ENCODE results near the gene SV2C. TPM values are rescaled to one million over a fixed set of nuclear protein-coding genes. Genes with fewer than 3 reads are reported as not detected.
A peak's percentile ranks its signal among the peaks of the same experiment; 100 is the strongest.

Gene SV2C
- total and polyA plus RNA-seq, 2 donors (not counting 1 experiment from before 2014, with no cell fraction given): not detected

DNA sequence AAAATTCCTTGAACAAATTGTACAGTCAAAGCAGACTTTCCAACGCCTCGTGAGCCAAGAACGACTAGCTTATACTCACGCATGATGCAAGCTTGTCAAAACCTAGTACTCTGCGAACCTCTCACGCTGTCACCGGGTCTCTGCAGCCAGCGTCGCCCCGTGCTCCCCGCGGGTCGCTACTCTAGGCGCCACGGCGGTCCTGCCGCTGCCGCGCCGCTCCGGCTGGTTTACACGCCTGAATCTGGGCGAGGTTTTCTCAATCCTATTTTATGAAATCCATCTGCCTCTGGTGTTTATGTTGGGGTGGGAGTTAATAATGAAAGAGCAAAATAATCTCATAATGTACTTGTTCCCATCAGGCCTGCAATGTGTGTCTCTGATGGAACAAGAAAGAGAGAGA lies 90.9 kb downstream of the SV2C start:
- Histone ChIP-seq H3K4me1 (ENCODE audit: control insufficient read depth in 2 of 2, insufficient read depth in 2 of 2, low read length in 2 of 2) (peaks cover 14 to 18% of the 10 kb centered on the region in 2 donors), H3K27ac (ENCODE audit: low read length in 2 of 2) (no peak overlapping the region), H3K9ac (ENCODE audit: low read length) (no peak overlapping the region), H3K27me3 (replicated peaks in 1 of 4; ENCODE audit: control extremely low read depth in 1 of 4, control insufficient read depth in 3 of 4, insufficient read depth in 4 of 4, low read length in 3 of 4) (no peaks in the 10 kb centered on the region), H2AFZ (ENCODE audit: insufficient read depth, low read depth, low read length, poor library complexity, severe bottlenecking) (no peak overlapping the region), H3K79me2 (ENCODE audit: control insufficient read depth, insufficient read depth, low read length) (no peaks in the 10 kb centered on the region), H4K20me1 (ENCODE audit: control insufficient read depth, insufficient read depth, low read length, poor library complexity, severe bottlenecking) (no peaks in the 10 kb centered on the region), H3K4me2 (replicated peaks; ENCODE audit: low read depth, low read length, poor library complexity, severe bottlenecking) (no peak overlapping the region), H3K36me3 (replicated peaks in 1 of 2; ENCODE audit: control extremely low read depth in 1 of 2, control insufficient read depth in 1 of 2, extremely low read depth in 1 of 2, insufficient read depth in 2 of 2, low read length in 1 of 2) (no peaks in the 10 kb centered on the region), H3K4me3 (ENCODE audit: control extremely low read depth in 1 of 5, extremely low read depth in 1 of 5, insufficient read depth in 1 of 5, low read depth in 2 of 5, low read length in 4 of 5) (no peak overlapping the region), H3K9me3 (ENCODE audit: control extremely low read depth in 1 of 3, control insufficient read depth in 2 of 3, insufficient read depth in 1 of 3, low read length in 2 of 3) (no peaks in the 10 kb centered on the region)
- no peaks in the 10 kb centered on the region for H3K9me3 Mint-ChIP-seq (ENCODE audit: insufficient read depth)
- H3K27ac Mint-ChIP-seq: no peak overlapping the region
- WGBS (ENCODE audit: insufficient coverage): 99% methylated on average over 21 of the region's 23 CpGs
- H3K4me1 Mint-ChIP-seq: peaks cover 15% of the 10 kb centered on the region
- TF ChIP-seq, protein P1, sequence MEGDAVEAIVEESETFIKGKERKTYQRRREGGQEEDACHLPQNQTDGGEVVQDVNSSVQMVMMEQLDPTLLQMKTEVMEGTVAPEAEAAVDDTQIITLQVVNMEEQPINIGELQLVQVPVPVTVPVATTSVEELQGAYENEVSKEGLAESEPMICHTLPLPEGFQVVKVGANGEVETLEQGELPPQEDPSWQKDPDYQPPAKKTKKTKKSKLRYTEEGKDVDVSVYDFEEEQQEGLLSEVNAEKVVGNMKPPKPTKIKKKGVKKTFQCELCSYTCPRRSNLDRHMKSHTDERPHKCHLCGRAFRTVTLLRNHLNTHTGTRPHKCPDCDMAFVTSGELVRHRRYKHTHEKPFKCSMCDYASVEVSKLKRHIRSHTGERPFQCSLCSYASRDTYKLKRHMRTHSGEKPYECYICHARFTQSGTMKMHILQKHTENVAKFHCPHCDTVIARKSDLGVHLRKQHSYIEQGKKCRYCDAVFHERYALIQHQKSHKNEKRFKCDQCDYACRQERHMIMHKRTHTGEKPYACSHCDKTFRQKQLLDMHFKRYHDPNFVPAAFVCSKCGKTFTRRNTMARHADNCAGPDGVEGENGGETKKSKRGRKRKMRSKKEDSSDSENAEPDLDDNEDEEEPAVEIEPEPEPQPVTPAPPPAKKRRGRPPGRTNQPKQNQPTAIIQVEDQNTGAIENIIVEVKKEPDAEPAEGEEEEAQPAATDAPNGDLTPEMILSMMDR (IDR thresholded peaks at IDR 0.05): no peak
- TF ChIP-seq EZH2 (IDR thresholded peaks at IDR 0.05; ENCODE audit: borderline replicate concordance, insufficient read depth, low read depth, low read length, poor library complexity, severe bottlenecking): no peak
- peaks cover 2% of the 10 kb centered on the region for H3K27me3 Mint-ChIP-seq
- H3K4me3 Mint-ChIP-seq: no peak overlapping the region
- peak; percentile 54 for ATAC-seq (ENCODE audit: low read depth)
- intact Hi-C loops (cut with micrococcal nuclease): loop anchor here (2.0 kb wide), 1 partner anchor 937 kb away; the partner anchor contains the start of gene ANKRD31
- DNase-seq: no peak
- ChIA-PET CTCF (interaction anchor here (0.7 to 2.0 kb wide), 10 partner anchors 8 to 940 kb away, joined by 3 to 14 read pairs (median 3); partner anchors contain the start of gene ANKRD31), POLR2A (no interaction called here)

DNA sequence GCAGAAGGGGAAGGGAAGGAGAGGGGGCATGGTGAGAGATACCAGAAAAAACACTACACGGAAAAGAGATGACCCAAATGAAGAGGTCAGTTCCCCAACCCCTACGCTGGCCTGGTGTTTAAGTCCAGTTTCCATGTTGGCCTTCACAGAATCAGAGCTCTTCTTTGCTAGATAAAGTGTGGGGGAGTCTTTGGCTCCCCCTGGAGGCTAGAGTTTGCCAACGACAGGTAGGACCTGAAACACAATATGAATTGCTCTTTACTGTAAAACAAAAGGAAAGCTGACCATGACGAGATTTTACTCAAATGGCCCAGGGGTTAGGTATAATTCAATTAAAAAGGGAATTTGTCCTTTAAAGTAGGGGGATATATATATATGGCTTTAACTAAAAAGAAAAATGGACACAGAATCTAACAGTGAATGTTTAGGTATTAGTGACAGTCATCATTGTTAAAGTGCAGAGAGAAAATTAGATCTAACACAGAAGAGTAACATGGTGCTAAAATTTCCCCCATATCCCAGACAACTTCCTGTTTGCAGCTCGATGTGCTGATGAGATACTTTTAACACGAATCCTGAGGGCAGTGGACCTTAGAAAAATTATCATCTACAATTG lies 92.0 kb downstream of the SV2C start:
- no peak overlapping the region for H3K27ac Mint-ChIP-seq
- Histone ChIP-seq H3K4me3 (ENCODE audit: control extremely low read depth in 1 of 5, extremely low read depth in 1 of 5, insufficient read depth in 1 of 5, low read depth in 2 of 5, low read length in 4 of 5) (no peak overlapping the region), H3K9me3 (ENCODE audit: control extremely low read depth in 1 of 3, control insufficient read depth in 2 of 3, insufficient read depth in 1 of 3, low read length in 2 of 3) (no peaks in the 10 kb centered on the region), H3K4me1 (ENCODE audit: control insufficient read depth in 2 of 2, insufficient read depth in 2 of 2, low read length in 2 of 2) (peaks cover 14 to 18% of the 10 kb centered on the region in 2 donors), H3K4me2 (replicated peaks; ENCODE audit: low read depth, low read length, poor library complexity, severe bottlenecking) (peak overlapping the region; percentile 60), H3K27me3 (replicated peaks in 1 of 4; ENCODE audit: control extremely low read depth in 1 of 4, control insufficient read depth in 3 of 4, insufficient read depth in 4 of 4, low read length in 3 of 4) (no peaks in the 10 kb centered on the region), H3K9ac (ENCODE audit: low read length) (peak overlapping the region; percentile 41), H4K20me1 (ENCODE audit: control insufficient read depth, insufficient read depth, low read length, poor library complexity, severe bottlenecking) (no peaks in the 10 kb centered on the region), H3K27ac (ENCODE audit: low read length in 2 of 2) (no peak overlapping the region), H3K79me2 (ENCODE audit: control insufficient read depth, insufficient read depth, low read length) (no peaks in the 10 kb centered on the region), H3K36me3 (replicated peaks in 1 of 2; ENCODE audit: control extremely low read depth in 1 of 2, control insufficient read depth in 1 of 2, extremely low read depth in 1 of 2, insufficient read depth in 2 of 2, low read length in 1 of 2) (no peaks in the 10 kb centered on the region), H2AFZ (ENCODE audit: insufficient read depth, low read depth, low read length, poor library complexity, severe bottlenecking) (peak overlapping the region; percentile 17)
- ChIA-PET POLR2A (no interaction called here), CTCF (interaction anchor here (0.5 to 2.4 kb wide), 18 partner anchors 9 to 941 kb away, joined by 3 to 25 read pairs (median 4); partner anchors contain the start of gene ANKRD31)
- WGBS (ENCODE audit: insufficient coverage): 68% methylated on average over 2 of the region's 6 CpGs
- H3K9me3 Mint-ChIP-seq (ENCODE audit: insufficient read depth): no peaks in the 10 kb centered on the region
- no peaks in the 10 kb centered on the region for H3K27me3 Mint-ChIP-seq
- intact Hi-C loops (cut with micrococcal nuclease): loop anchor here (2.0 kb wide), 1 partner anchor 938 kb away; the partner anchor contains the start of gene ANKRD31
- H3K4me3 Mint-ChIP-seq: no peak overlapping the region
- TF ChIP-seq, protein P1 (IDR thresholded peaks at IDR 0.05): peak; percentile 94
- TF ChIP-seq EZH2 (IDR thresholded peaks at IDR 0.05; ENCODE audit: borderline replicate concordance, insufficient read depth, low read depth, low read length, poor library complexity, severe bottlenecking): no peak
- H3K4me1 Mint-ChIP-seq: peaks cover 15% of the 10 kb centered on the region
- DNase-seq (peak; percentile 69), ATAC-seq (ENCODE audit: low read depth) (peak; percentile 36)
